Uterus (tissue), 4 donors: ENCODE results near the gene ERC2. TPM values are rescaled to one million over a fixed set of nuclear protein-coding genes. Genes with fewer than 3 reads are reported as not detected.

Experiments
- DNase-seq, 2 donors: peaks; one replicate each; pipeline ENCODE4 v3.0.0-alpha.2; 2019 to 2020
- H3K27ac ChIP-seq, 2 donors: fragments of 200-600 bp; sonication (generic); 1 replicate in 1 of 2; 2 replicates in 1 of 2; pipeline ENCODE4 v1.5.1; 2016 to 2018
- H3K27me3 ChIP-seq, 2 donors: fragments of 200-600 bp; sonication (generic); one replicate each; pipeline ENCODE4 v1.5.1; 2018 to 2019; ENCODE audit warnings: control low read depth in 1 of 2
- H3K36me3 ChIP-seq, 2 donors: fragments of 200-600 bp; sonication (generic); one replicate each; pipeline ENCODE4 v1.5.1; 2019; ENCODE audit warnings: control low read depth in 1 of 2
- H3K4me1 ChIP-seq, 2 donors: fragments of 200-600 bp; sonication (generic); one replicate each; pipeline ENCODE4 v1.5.1; 2018 to 2019; ENCODE audit warnings: control low read depth in 1 of 2
- H3K4me3 ChIP-seq, 2 donors: fragments of 200-600 bp; sonication (generic); 1 replicate in 1 of 2; 2 replicates in 1 of 2; pipeline ENCODE4 v1.5.1; 2018 to 2019; ENCODE audit warnings: mild to moderate bottlenecking in 1 of 2
- H3K9me3 ChIP-seq, 2 donors: fragments of 200-600 bp; sonication (generic); one replicate each; pipeline ENCODE4 v1.5.1; 2019; ENCODE audit warnings: control low read depth in 1 of 2
- POLR2A ChIP-seq, 2 donors: fragments of 450-650 bp; IDR thresholded peaks; one replicate each; pipeline ENCODE4 v1.6.1; 2016; ENCODE audit warnings: antibody characterized with exemption in 2 of 2, mild to moderate bottlenecking in 1 of 2, moderate library complexity in 1 of 2
- intact Hi-C: fragments of 100-400 bp; cut with DNase I; formaldehyde crosslinking; loops from one replicate; pipeline ENCODE4 v1.15.1; 2023; ENCODE audit warnings: low total_unique reads
- total RNA-seq, 4 donors: library from RNA; depleted of rRNA in 3 of 4; stranded (reverse); fragments of >200 nt in 3 of 4; gene quantifications; one replicate each; pipeline versions ENCODE4 v1.1.0 to v1.2.4, GENCODE V29; 2014 to 2023
- TF ChIP-seq, protein P1 (sequence below), 4 experiments: fragments of 200-600 bp in 2 of 4; fragments of 450-650 bp in 2 of 4; sonication (generic) in 2 of 4; IDR thresholded peaks; one replicate each; pipeline ENCODE4 v1.5.1; 2016 to 2019; ENCODE audit warnings: antibody characterized with exemption in 4 of 4, mild to moderate bottlenecking in 2 of 4, moderate library complexity in 1 of 4
- donor health status: DM: yes; HTN: yes; CAD: no.

Gene ERC2
- total RNA-seq, 4 donors from 2014 or later = 1.7 to 5.5 TPM; not detected in 2

DNA sequence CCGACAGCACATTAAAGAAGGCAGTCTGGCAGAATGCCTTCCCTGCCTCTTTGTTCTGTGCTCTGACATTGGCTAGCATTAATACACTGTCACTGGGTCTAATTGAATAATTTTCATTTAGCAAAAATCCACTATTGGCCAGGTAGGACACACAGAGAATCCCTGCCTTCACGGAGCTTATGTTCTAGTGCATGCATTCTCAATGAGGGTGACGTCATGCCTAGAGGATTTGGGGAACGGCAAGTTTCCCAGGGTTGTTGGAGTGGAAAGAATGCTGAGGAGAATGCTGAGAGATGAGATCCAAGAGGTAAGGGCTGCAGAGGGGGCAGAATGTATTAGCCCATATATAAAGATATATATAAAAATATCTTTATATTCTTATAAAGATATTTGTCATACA lies 284.7 kb downstream of the ERC2 start:
- intact Hi-C loops = no loop called here
- no peak overlapping the region for H3K27ac ChIP-seq
- H3K27me3 ChIP-seq = no peaks in the 10 kb centered on the region
- no peaks in the 10 kb centered on the region for H3K9me3 ChIP-seq
- TF ChIP-seq POLR2A (IDR thresholded peaks at IDR 0.05) = no peak
- TF ChIP-seq, protein P1, sequence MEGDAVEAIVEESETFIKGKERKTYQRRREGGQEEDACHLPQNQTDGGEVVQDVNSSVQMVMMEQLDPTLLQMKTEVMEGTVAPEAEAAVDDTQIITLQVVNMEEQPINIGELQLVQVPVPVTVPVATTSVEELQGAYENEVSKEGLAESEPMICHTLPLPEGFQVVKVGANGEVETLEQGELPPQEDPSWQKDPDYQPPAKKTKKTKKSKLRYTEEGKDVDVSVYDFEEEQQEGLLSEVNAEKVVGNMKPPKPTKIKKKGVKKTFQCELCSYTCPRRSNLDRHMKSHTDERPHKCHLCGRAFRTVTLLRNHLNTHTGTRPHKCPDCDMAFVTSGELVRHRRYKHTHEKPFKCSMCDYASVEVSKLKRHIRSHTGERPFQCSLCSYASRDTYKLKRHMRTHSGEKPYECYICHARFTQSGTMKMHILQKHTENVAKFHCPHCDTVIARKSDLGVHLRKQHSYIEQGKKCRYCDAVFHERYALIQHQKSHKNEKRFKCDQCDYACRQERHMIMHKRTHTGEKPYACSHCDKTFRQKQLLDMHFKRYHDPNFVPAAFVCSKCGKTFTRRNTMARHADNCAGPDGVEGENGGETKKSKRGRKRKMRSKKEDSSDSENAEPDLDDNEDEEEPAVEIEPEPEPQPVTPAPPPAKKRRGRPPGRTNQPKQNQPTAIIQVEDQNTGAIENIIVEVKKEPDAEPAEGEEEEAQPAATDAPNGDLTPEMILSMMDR (IDR thresholded peaks at IDR 0.05) = no peak
- no peak for DNase-seq
- no peak overlapping the region for H3K4me3 ChIP-seq
- H3K4me1 ChIP-seq = no peaks in the 10 kb centered on the region
- H3K36me3 ChIP-seq = no peaks in the 10 kb centered on the region

DNA sequence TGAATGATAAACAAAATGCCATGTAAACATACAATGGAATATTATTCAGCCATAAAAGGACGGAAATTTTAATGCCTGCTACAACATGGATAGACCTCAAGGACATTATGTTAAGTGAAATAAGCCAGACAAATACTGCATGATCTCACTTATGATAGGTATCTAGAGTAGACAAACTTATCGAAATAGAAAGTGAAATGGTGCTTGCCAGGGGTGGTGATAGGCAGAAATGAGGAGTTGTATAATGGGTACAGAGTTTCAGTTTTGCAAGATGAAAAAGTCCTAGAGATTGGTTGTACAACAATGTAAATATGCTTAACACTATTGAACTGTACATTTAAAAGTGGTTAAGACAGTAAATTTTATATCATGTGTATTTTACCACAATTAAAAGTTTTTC lies 287.8 kb downstream of the ERC2 start:
- Histone ChIP-seq H3K4me1 (no peaks in the 10 kb centered on the region), H3K4me3 (no peak overlapping the region), H3K27ac (no peak overlapping the region), H3K27me3 (no peaks in the 10 kb centered on the region), H3K9me3 (no peaks in the 10 kb centered on the region), H3K36me3 (no peaks in the 10 kb centered on the region)
- DNase-seq = no peak
- intact Hi-C loops = no loop called here
- TF ChIP-seq, protein P1 (IDR thresholded peaks at IDR 0.05) = no peak
- no peak for TF ChIP-seq POLR2A (IDR thresholded peaks at IDR 0.05)

DNA sequence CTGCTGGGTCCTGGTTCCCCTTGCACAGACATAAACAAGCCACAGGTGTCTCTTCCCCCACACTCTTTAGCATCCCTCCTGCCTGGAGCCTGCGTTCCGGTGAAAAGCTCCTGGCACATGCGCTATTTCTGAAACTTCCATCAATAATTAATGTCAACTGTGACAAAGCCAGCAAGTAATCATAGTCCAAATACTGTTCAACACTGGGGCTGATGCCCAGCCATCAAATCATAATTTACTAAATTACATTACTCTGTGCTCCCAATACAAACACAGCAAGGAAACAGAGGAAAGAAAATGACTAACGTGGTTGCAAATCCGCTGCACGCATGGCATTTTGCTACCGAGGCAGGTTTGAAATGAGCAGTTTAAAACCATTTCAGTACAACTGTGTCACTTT lies 294.7 kb downstream of the ERC2 start:
- Histone ChIP-seq H3K27me3 (no peaks in the 10 kb centered on the region), H3K9me3 (no peaks in the 10 kb centered on the region), H3K36me3 (no peaks in the 10 kb centered on the region), H3K4me1 (no peaks in the 10 kb centered on the region), H3K27ac (no peak overlapping the region), H3K4me3 (no peak overlapping the region)
- intact Hi-C loops = no loop called here
- TF ChIP-seq, protein P1 (IDR thresholded peaks at IDR 0.05) = no peak
- TF ChIP-seq POLR2A (IDR thresholded peaks at IDR 0.05) = no peak
- no peak for DNase-seq

DNA sequence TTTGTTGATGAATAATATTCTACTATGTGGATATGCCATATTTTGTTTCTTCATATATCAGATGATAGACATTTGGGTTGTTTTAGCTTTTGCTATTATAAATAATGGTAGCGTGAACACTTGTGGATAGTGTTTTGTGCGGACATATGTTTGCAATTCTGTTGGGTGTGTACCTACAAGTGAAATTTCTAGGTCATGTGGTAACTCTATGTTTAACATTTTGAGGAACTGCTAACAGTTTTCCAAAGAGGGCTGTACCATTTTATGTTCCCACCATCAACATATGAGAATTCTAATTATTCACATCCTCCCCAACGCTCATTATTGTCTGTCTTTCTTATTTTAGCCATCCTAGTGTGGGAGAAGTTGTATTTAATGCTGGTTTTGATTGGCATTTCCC lies 303.8 kb downstream of the ERC2 start:
- H3K36me3 ChIP-seq = no peaks in the 10 kb centered on the region
- H3K9me3 ChIP-seq = no peaks in the 10 kb centered on the region
- intact Hi-C loops = no loop called here
- no peaks in the 10 kb centered on the region for H3K4me1 ChIP-seq
- H3K4me3 ChIP-seq = no peak overlapping the region
- no peaks in the 10 kb centered on the region for H3K27me3 ChIP-seq
- DNase-seq = no peak
- H3K27ac ChIP-seq = no peak overlapping the region
- TF ChIP-seq, protein P1 (IDR thresholded peaks at IDR 0.05) = no peak
- TF ChIP-seq POLR2A (IDR thresholded peaks at IDR 0.05) = no peak

DNA sequence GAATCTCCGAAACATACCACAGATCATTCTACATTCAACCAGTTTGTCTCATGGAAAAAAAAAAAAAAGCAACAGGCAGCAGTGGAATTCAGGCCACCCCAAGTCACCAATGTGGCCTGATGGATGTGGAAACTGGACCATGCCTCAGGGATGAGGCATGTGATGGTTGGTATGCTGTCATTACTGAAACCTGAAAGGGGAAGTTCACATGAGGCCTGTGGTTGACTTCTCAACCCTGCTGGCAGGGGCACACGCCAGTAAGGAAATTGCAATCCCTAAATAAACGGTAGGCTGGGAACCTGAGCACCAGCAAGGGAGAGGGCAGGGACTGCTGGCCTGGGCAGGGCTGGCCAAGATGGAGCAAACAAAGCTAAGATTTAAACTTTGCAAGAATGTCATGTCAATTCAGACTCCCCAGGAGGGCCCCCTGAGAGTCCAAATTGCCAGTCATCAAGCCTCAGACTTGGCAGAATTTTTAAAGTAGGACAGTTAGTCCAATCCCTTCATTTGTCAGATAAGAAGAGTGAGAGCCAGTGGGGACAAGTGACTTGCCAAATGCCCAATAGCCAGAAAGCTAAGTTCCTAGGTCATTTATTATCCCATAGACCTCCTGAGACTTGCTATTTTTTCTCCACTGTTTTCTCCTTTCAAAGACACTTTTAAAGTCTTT lies 310.4 kb downstream of the ERC2 start:
- no peaks in the 10 kb centered on the region for H3K36me3 ChIP-seq
- no peaks in the 10 kb centered on the region for H3K4me1 ChIP-seq
- no peak overlapping the region for H3K27ac ChIP-seq
- no peak overlapping the region for H3K4me3 ChIP-seq
- DNase-seq = no peak
- no peaks in the 10 kb centered on the region for H3K9me3 ChIP-seq
- H3K27me3 ChIP-seq = no peaks in the 10 kb centered on the region
- TF ChIP-seq POLR2A (IDR thresholded peaks at IDR 0.05) = no peak
- TF ChIP-seq, protein P1 (IDR thresholded peaks at IDR 0.05) = no peak
- intact Hi-C loops = no loop called here
